ENCODE results near the gene LRTM2. TPM values are rescaled to one million over a fixed set of nuclear protein-coding genes. Genes with fewer than 3 reads are reported as not detected.

LRTM2 gene
- total and polyA plus RNA-seq, 9 of the 15 experiments (the other 6 are each of a cell fraction or from before 2014, with no cell fraction given) = 0.09 TPM; not detected in 8

DNA sequence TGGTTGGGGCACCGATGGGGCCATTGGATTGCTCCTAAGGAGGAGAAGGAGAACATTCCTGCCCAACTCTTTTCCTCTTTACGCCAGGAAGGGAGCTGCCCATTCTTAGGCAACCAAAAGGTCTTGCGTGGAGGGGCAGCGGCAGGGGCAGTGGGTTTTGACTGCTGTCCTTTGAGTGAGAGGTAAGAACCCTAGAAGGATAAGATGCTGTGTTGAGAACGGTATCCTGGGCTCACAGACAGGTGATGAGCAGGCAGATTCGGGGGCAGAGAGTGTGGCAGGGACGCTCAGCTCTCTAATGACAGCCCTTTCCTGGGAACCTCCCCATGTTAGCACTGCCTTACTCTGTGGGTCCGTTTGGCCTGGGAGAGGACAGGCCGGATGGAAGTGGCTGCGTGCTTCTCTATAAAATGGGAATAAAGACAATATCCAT, 13.2 kb downstream of the LRTM2 start:
- no peak overlapping the region for H2AFZ ChIP-seq (ENCODE audit: low read depth, low read length)
- H3K4me3 ChIP-seq = no peak overlapping the region
- DNase-seq (ENCODE audit: extremely low read depth in 1 of 4, low spot score in 3 of 4) (no peak), FAIRE-seq (no peak), ATAC-seq (no peak)
- H3K4me1 ChIP-seq (replicated peaks in 1 of 2; ENCODE audit: control insufficient read depth in 2 of 2, insufficient read depth in 2 of 2, low read length in 2 of 2) = peaks cover 0 to 14% of the 10 kb centered on the region in 2 experiments; a peak in 2 of 5 replicates
- no peaks in the 10 kb centered on the region for H3K9me1 ChIP-seq (ENCODE audit: control insufficient read depth, insufficient read depth, low read length)
- no peak overlapping the region for H3K9ac ChIP-seq (ENCODE audit: insufficient read depth in 1 of 2, low read depth in 2 of 2, low read length in 2 of 2)
- no TSS peak for BruUV-seq (replicated peaks)
- no peak for TF ChIP-seq MECOM (CRISPR knock-in tag; IDR thresholded peaks at IDR 0.05)
- TF ChIP-seq ZNF586 (CRISPR knock-in tag; conservative IDR thresholded peaks at IDR 0.05) = no peak
- TF ChIP-seq FOXA1 (IDR thresholded peaks at IDR 0.05; ENCODE audit: borderline replicate concordance) = no peak
- no peak for TF ChIP-seq KLF10 (CRISPR knock-in tag; IDR thresholded peaks at IDR 0.05)
- TF ChIP-seq GTF2F1 (IDR thresholded peaks at IDR 0.05; ENCODE audit: low read depth, low read length) = no peak
- TF ChIP-seq BHLHE40 (IDR thresholded peaks at IDR 0.05; ENCODE audit: low read length) = no peak
- no peak for TF ChIP-seq ZNF696 (CRISPR knock-in tag; conservative IDR thresholded peaks at IDR 0.05)
- no peak for TF ChIP-seq ZNF224 (CRISPR knock-in tag; IDR thresholded peaks at IDR 0.05)
- TF ChIP-seq FIP1L1 (IDR thresholded peaks at IDR 0.05; ENCODE audit: low read depth, low read length, poor library complexity, severe bottlenecking) = no peak
- no peak for TF ChIP-seq RBM14 (IDR thresholded peaks at IDR 0.05; ENCODE audit: borderline replicate concordance, insufficient read depth, low read depth, low read length)
- no peaks in the 10 kb centered on the region for H3K79me2 ChIP-seq (ENCODE audit: control insufficient read depth, insufficient read depth, low read length)
- H3K27ac ChIP-seq (ENCODE audit: extremely low read depth, low read depth, low read length) = no peak overlapping the region
- 1% methylated on average over 9 of the region's 10 CpGs for WGBS (ENCODE audit: insufficient coverage, low coverage, missing lambda C conversion rate)
- intact Hi-C loops (cut with micrococcal nuclease) (no loop called here), in situ Hi-C loops (cut with MboI) (no loop called here)
- no peaks in the 10 kb centered on the region for H3K9me3 ChIP-seq (replicated peaks; ENCODE audit: control insufficient read depth, insufficient read depth, low read depth, low read length)
- ChIA-PET POLR2A (no interaction called here), CTCF (ENCODE audit: low intra/inter-chr PET ratio) (no interaction called here)
- H3K36me3 ChIP-seq (ENCODE audit: control insufficient read depth, insufficient read depth, low read length) = no peaks in the 10 kb centered on the region
- H4K20me1 ChIP-seq (replicated peaks; ENCODE audit: control insufficient read depth, insufficient read depth, low read length) = peaks cover 11% of the 10 kb centered on the region; the same call in 1 of the 2 replicates
- H3K27me3 ChIP-seq (ENCODE audit: control insufficient read depth in 2 of 2, insufficient read depth in 2 of 2, low read length in 2 of 2) = peaks cover 14 to 80% of the 10 kb centered on the region in 2 experiments; a peak in 4 of 5 replicates
- H3K4me2 ChIP-seq (ENCODE audit: insufficient read depth, low read length) = no peak overlapping the region

Data from K562 (cell line).